NB4 (cell line): ENCODE results near the gene TNRC18.
"Not testable (repeated sequence)": the region's sequence is repeated elsewhere in the genome, so short reads cannot be mapped to it uniquely, and the experiment has no call there.

Experiments
- MYC ChIP-seq: IDR thresholded peaks from 2 replicates; pipeline ENCODE4 v1.6.1; 2011; ENCODE audit warnings: low read depth, low read length
- POLR2A ChIP-seq: IDR thresholded peaks from 2 replicates; pipeline ENCODE4 v1.6.1; 2011; ENCODE audit warnings: mild to moderate bottlenecking; ENCODE audit not compliant: insufficient read length; ENCODE audit errors: extremely low read depth
- TF ChIP-seq, protein P1 (sequence below): IDR thresholded peaks from one replicate; pipeline ENCODE4 v1.5.1; 2012; ENCODE audit warnings: low read depth, low read length
- TF ChIP-seq, protein P2 (sequence below): IDR thresholded peaks from 2 replicates; pipeline ENCODE4 v1.6.1; 2011; ENCODE audit warnings: low read depth, low read length

DNA sequence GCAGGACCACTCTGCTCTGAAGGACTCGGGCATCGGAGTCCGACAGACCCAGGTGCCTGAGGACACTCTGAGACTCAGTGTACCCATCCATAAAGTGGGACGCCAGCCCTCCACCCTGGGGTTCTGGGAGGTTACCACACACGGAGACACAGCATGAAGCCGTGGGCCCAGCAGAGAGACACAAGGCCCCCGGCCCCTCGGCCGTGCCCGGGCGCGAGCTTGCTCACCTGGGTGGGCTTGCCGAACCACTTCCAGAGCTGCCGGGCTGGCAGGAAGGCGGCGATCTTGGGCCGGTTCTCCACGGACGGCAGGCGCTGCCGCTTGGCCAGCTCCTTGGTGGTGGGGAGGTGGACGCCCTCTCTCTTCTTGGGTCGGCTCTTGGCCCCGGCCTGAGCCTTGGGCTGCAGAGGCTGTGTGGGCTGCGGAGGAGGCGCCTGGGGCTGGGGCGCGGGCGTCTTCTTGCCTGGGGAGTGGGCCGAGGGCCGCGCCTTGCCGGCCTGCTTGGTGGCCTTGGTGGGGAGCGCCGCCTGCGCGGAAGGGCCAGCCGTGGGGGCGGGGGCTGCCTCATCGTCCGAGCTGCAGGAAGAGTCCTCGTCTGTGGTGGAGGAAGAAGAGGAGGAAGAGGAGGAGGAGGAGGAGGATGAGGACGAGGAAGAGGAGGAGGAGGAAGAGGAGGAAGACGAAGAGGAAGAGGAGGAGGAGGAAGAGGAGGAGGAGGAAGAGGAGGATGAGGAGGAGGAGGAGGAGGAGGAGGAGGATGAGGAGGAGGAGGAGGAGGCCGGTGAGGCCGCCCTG, 111.2 kb downstream of the TNRC18 start:
- TF ChIP-seq, protein P1, sequence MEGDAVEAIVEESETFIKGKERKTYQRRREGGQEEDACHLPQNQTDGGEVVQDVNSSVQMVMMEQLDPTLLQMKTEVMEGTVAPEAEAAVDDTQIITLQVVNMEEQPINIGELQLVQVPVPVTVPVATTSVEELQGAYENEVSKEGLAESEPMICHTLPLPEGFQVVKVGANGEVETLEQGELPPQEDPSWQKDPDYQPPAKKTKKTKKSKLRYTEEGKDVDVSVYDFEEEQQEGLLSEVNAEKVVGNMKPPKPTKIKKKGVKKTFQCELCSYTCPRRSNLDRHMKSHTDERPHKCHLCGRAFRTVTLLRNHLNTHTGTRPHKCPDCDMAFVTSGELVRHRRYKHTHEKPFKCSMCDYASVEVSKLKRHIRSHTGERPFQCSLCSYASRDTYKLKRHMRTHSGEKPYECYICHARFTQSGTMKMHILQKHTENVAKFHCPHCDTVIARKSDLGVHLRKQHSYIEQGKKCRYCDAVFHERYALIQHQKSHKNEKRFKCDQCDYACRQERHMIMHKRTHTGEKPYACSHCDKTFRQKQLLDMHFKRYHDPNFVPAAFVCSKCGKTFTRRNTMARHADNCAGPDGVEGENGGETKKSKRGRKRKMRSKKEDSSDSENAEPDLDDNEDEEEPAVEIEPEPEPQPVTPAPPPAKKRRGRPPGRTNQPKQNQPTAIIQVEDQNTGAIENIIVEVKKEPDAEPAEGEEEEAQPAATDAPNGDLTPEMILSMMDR, result not testable (repeated sequence)
- TF ChIP-seq POLR2A, MYC: not testable (repeated sequence)
- TF ChIP-seq, protein P2, sequence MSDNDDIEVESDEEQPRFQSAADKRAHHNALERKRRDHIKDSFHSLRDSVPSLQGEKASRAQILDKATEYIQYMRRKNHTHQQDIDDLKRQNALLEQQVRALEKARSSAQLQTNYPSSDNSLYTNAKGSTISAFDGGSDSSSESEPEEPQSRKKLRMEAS, result not testable (repeated sequence)
